GM10248 (cell line): ENCODE data around the gene TNIK.

Experiments
- CTCF ChIA-PET: fragments of 300-600 bp; sonication (Branson Sonifier 250); formaldehyde crosslinking; extraction: SDS; loops from one replicate; lab custom pipeline; 2021; ENCODE audit warnings: antibody characterized with exemption; lab: Yijun Ruan, JAX
- POLR2A ChIA-PET: fragments of 350-650 bp; sonication (Branson Sonifier 250); formaldehyde crosslinking; extraction: SDS; loops from one replicate; lab custom pipeline; 2020; ENCODE audit warnings: antibody characterized with exemption; lab: Yijun Ruan, JAX
- DNase-seq: peaks from one replicate; pipeline ENCODE4 v3.0.0; 2012; ENCODE audit errors: extremely low spot score
- CTCF ChIP-seq: IDR thresholded peaks from 2 replicates; pipeline ENCODE4 v1.5.1; 2012; ENCODE audit warnings: mild to moderate bottlenecking, low read depth; ENCODE audit errors: extremely low read depth, missing control alignments, control extremely low read depth

The TNIK gene

DNA sequence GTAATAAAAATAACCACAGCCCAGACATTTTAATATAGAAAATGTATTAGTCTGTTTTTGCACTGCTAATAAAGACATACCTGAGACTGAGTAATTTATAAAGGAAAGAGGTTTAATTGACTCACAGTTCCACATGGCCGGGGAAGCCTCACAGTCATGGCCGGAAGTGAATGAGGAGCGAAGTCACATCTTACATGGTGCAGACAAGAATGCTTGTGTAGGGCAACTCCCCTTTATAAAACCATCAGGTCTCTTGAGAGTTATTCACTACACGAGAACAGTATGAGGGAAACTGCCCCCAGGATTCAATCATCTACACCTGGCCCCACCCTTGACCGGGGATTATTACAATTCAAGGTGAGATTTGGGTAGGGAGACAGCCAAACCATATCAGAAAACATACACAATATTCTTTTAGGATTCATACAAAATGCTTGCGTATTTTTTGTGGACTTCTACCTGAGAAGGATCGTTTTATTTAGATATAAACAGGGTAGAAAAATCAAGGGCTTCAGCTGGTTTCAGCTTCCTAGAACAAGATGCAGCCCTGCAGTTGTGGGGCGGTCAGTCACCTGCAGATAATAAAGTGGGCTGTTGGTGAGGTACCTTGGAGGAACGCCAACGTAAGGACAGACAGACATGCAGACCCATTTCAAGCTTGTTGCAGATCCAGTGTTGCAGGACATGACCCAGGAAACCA is 101.9 kb downstream of the TNIK start:
- ChIA-PET POLR2A (no interaction called here), CTCF (interaction anchor here (1.4 kb wide), 1 partner anchor 23 kb away, joined by 4 read pairs; no protein-coding TSS in a partner anchor)
- DNase-seq: no peak
- TF ChIP-seq CTCF: no peak

GRCh38 chr3:171357721-171358120 is 102.5 kb downstream of the TNIK start:
- DNase-seq: no peak
- TF ChIP-seq CTCF: no peak
- ChIA-PET POLR2A (no interaction called here), CTCF (no interaction called here)

DNA sequence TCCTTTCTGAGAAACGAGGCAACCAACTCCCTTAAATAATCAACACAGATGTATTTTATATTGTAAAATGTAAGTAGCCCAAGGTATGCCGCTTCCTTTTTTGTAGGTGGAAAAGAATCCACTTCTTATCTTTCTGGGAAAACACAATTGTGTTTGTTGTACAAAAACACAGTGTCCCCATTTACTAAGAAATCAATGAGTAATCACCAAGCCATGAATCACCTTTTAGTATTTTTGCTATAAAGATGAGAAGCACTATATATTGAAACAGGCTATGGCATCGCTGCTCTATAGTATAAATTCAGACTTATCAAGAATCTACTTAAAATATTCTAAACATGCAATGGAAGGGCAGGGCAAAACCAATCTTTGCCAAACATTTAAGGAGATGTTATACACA is 104.0 kb downstream of the TNIK start:
- no peak for DNase-seq
- CTCF ChIA-PET: interaction anchor here (1.2 kb wide), 1 partner anchor 11 kb away, joined by 3 read pairs; no protein-coding TSS in a partner anchor
- TF ChIP-seq CTCF: no peak
- POLR2A ChIA-PET: no interaction called here

GRCh38 chr3:171354706-171355582 is 105.3 kb downstream of the TNIK start:
- POLR2A ChIA-PET: no interaction called here
- DNase-seq: no peak
- TF ChIP-seq CTCF: no peak
- CTCF ChIA-PET: interaction anchor here (0.6 to 1.2 kb wide), 3 partner anchors 10 to 17 kb away, joined by 3 read pairs; no protein-coding TSS in a partner anchor

- TF ChIP-seq CTCF: no peak
- no peak for DNase-seq
- POLR2A ChIA-PET: no interaction called here
- CTCF ChIA-PET: interaction anchor here (0.6 kb wide), 1 partner anchor 10 kb away, joined by 3 read pairs; no protein-coding TSS in a partner anchor
Measured at GRCh38 chr3:171354049-171354705, 106.0 kb downstream of the TNIK start.

GRCh38 chr3:171353423-171353822 is 106.8 kb downstream of the TNIK start:
- TF ChIP-seq CTCF: no peak
- DNase-seq: no peak
- ChIA-PET POLR2A (no interaction called here), CTCF (no interaction called here)
